Adrenal gland (tissue), 12 donors: Measurements from ENCODE around the gene SHCBP1L. TPM values are rescaled to one million over a fixed set of nuclear protein-coding genes. Genes with fewer than 3 reads are reported as not detected.

ENCODE experiments used
- DNase-seq, 7 donors: peaks; one replicate each; pipeline ENCODE4 v3.0.0-alpha.2; 2019 to 2020
- H3K27ac ChIP-seq, 5 donors: fragments of 200-600 bp; sonication (generic) in 4 of 5; 1 replicate in 3 of 5; 2 replicates in 2 of 5; pipeline versions ENCODE4 v1.5.1 to v1.8.0; 2016 to 2020; ENCODE audit warnings: mild to moderate bottlenecking in 1 of 5
- H3K27me3 ChIP-seq: fragments of 200-600 bp; 2 replicates; pipeline ENCODE4 v1.8.0; 2021
- H3K36me3 ChIP-seq, 2 donors: fragments of 200-600 bp; replicated peaks in 1 of 2; 1 replicate in 1 of 2; 2 replicates in 1 of 2; pipeline versions ENCODE4 v1.5.1 to v1.8.0; 2018 to 2022
- H3K4me1 ChIP-seq, 2 donors: fragments of 200-600 bp; replicated peaks in 1 of 2; 1 replicate in 1 of 2; 2 replicates in 1 of 2; pipeline versions ENCODE4 v1.5.1 to v1.8.0; 2018 to 2021
- H3K4me3 ChIP-seq, 4 donors: fragments of 200-600 bp; sonication (generic) in 3 of 4; one replicate each; pipeline ENCODE4 v1.5.1; 2016 to 2018
- H3K9me3 ChIP-seq, 3 donors: fragments of 200-600 bp; sonication (generic) in 1 of 3; replicated peaks in 1 of 3; 1 replicate in 2 of 3; 2 replicates in 1 of 3; pipeline versions ENCODE4 v1.5.1 to v1.8.0; 2016 to 2021
- POLR2A ChIP-seq, 2 donors: fragments of 450-650 bp; IDR thresholded peaks; one replicate each; pipeline ENCODE4 v1.6.1; 2017; ENCODE audit warnings: antibody characterized with exemption in 2 of 2, mild to moderate bottlenecking in 2 of 2, moderate library complexity in 1 of 2
- WGBS, 4 donors: extraction: QIAGEN DNeasy Blood & Tissue Kit in 2 of 4; methylation state at CpG; one replicate each; pipeline versions ENCODE4 v1.1.5 to v1.1.7; 2013 to 2017; 5-methylcytosine and 5-hydroxymethylcytosine counted together
- intact Hi-C, 2 donors: fragments of 100-400 bp; cut with DNase I; formaldehyde crosslinking; loops; one replicate each; pipeline versions ENCODE4 v1.14.1 to v1.15.0; 2022 to 2023
- polyA plus RNA-seq, 3 donors: library from polyadenylated mRNA; stranded (reverse); fragments of 200-250 nt in 2 of 3; fragments of 350-450 nt in 1 of 3; fragmentation: Illumina TruSeq in 1 of 3; extraction: RNeasy Lipid Tissue Mini Kit (QIAGEN cat#74804) in 1 of 3; gene quantifications; one replicate each; pipeline ENCODE4 v1.2.3, GENCODE V29; 2013 to 2014
- total RNA-seq, 9 donors: library from RNA; depleted of rRNA in 4 of 9; stranded (reverse); fragments of >200 nt in 4 of 9; fragments of 120-200 nt in 1 of 9; fragmentation: NEBNext Ultra II Directional in 1 of 9; extraction: Animal tissue kit (Norgen Biotek cat#: 25700) in 1 of 9; gene quantifications; one replicate each; pipeline versions ENCODE4 v1.1.0 to v1.2.4, GENCODE V29; 2013 to 2023
- TF ChIP-seq, protein P1 (sequence below), 6 experiments: fragments of 450-650 bp in 4 of 6; fragments of 200-600 bp in 2 of 6; sonication (generic) in 1 of 6; IDR thresholded peaks; 1 replicate in 5 of 6; 2 replicates in 1 of 6; pipeline versions ENCODE4 v1.5.1 to v1.8.0; 2016 to 2021; ENCODE audit warnings: antibody characterized with exemption in 6 of 6, mild to moderate bottlenecking in 2 of 6, moderate library complexity in 1 of 6
- donor health status: healthy with polysubstance abuse.
- donor health status: Bipolar disorder and iron deficiency.
- donor health status: DM: yes; HTN: yes; CAD: no.
- donor health status: DM: no; HTN: no; CAD: no.
- donor health status: DM: no; HTN: no; CAD: no.
- donor health status: DM: yes; HTN: yes; CAD: no.

Gene SHCBP1L
- total and polyA plus RNA-seq, 12 donors, result 0.06 TPM; not detected in 11

DNA sequence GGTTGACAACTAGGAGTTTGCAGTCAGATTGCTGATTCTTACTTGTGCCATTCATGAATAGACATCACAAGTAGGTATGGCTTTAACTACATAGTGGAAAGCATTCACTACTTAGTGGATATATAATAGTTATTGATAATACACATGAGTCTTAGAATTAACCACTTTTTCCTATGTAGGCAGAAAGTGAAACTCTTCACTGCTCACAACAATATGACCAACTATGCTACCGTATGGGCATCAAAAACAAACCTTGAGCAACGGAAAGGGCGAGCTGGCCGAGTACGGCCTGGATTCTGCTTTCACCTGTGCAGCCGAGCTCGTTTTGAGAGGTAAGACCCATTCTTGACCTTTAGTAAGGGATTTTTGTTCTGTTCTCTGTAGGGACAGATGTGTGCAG, 75.1 kb downstream of the SHCBP1L start:
- no peaks in the 10 kb centered on the region for H3K27me3 ChIP-seq
- no peaks in the 10 kb centered on the region for H3K9me3 ChIP-seq
- H3K36me3 ChIP-seq, result peaks cover 0 to 100% of the 10 kb centered on the region in 2 donors
- no peak overlapping the region for H3K27ac ChIP-seq
- 90 to 95% (median 92%) methylated on average over 7 of the region's 7 CpGs for WGBS, 4 donors
- TF ChIP-seq POLR2A (IDR thresholded peaks at IDR 0.05), result no peak
- intact Hi-C loops, result no loop called here
- DNase-seq, result no peak
- H3K4me3 ChIP-seq, result no peak overlapping the region
- no peaks in the 10 kb centered on the region for H3K4me1 ChIP-seq

DNA sequence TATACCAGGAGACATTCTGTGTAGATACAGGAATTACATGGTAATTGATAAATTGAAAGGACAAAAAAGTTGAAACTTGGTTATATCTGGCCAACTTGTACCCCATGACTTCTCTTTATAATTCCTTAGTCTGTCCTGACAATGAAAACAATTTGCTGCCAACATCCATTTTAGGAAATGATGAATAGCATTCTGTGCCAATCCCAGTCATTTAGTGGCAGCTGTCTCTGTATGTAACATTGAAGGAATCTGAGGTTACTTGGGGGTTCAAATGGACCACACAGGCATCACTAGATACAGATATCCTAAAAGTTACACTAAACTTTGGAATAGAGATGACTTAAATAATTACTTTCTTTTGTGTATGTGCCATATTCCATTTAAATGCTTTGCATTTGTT, 75.6 kb downstream of the SHCBP1L start:
- Histone ChIP-seq H3K4me3 (no peak overlapping the region), H3K27me3 (no peaks in the 10 kb centered on the region), H3K36me3 (peaks cover 0 to 100% of the 10 kb centered on the region in 2 donors), H3K27ac (no peak overlapping the region), H3K4me1 (no peaks in the 10 kb centered on the region), H3K9me3 (no peaks in the 10 kb centered on the region)
- intact Hi-C loops, result no loop called here
- TF ChIP-seq, protein P1, sequence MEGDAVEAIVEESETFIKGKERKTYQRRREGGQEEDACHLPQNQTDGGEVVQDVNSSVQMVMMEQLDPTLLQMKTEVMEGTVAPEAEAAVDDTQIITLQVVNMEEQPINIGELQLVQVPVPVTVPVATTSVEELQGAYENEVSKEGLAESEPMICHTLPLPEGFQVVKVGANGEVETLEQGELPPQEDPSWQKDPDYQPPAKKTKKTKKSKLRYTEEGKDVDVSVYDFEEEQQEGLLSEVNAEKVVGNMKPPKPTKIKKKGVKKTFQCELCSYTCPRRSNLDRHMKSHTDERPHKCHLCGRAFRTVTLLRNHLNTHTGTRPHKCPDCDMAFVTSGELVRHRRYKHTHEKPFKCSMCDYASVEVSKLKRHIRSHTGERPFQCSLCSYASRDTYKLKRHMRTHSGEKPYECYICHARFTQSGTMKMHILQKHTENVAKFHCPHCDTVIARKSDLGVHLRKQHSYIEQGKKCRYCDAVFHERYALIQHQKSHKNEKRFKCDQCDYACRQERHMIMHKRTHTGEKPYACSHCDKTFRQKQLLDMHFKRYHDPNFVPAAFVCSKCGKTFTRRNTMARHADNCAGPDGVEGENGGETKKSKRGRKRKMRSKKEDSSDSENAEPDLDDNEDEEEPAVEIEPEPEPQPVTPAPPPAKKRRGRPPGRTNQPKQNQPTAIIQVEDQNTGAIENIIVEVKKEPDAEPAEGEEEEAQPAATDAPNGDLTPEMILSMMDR (IDR thresholded peaks at IDR 0.05), result no peak
- no peak for TF ChIP-seq POLR2A (IDR thresholded peaks at IDR 0.05)
- DNase-seq, result no peak

DNA sequence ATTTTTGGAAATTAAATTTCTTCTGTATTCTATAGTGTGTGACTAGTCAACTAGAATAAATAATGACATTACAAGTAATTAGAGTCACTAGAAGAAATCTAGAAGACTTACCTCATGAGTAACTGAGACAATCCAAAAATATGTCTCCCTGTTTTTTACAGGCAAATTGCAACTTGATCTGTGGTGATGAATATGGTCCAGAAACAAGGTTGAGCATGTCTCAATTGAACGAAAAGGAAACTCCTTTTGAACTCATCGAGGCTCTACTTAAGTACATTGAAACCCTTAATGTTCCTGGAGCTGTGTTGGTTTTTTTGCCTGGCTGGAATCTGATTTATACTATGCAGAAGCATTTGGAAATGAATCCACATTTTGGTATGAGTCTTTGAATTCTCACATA, 77.1 kb downstream of the SHCBP1L start:
- DNase-seq, result no peak
- H3K9me3 ChIP-seq, result no peaks in the 10 kb centered on the region
- H3K27ac ChIP-seq, result no peak overlapping the region
- H3K4me1 ChIP-seq, result no peaks in the 10 kb centered on the region
- TF ChIP-seq, protein P1 (IDR thresholded peaks at IDR 0.05), result no peak
- no peak for TF ChIP-seq POLR2A (IDR thresholded peaks at IDR 0.05)
- no peak overlapping the region for H3K4me3 ChIP-seq
- peaks cover 0 to 99% of the 10 kb centered on the region in 2 donors for H3K36me3 ChIP-seq
- intact Hi-C loops, result no loop called here
- WGBS, 4 donors, result 92 to 100% (median 93%) methylated on average over 2 of the region's 2 CpGs
- no peaks in the 10 kb centered on the region for H3K27me3 ChIP-seq

DNA sequence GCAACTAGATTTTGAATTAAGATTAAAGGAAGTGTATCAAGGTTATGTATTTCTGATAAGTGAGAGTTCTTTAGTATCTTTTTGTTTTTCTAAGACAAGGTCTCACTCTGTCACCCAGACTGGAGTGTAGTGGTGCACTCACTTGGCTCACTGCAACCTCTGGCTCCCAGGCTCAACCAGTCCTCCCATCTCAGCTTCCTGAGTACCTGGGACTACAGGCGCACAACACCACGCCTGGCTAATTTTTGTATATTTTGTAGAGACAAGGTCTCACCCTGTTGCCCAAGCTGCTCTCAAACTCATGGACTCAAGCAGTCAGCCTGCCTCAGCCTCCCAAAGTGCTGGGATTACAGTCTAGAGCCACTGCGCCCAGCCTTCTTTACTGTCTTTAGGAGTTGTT, 80.1 kb downstream of the SHCBP1L start:
- H3K27ac ChIP-seq, result no peak overlapping the region
- peaks cover 0 to 99% of the 10 kb centered on the region in 2 donors for H3K36me3 ChIP-seq
- H3K9me3 ChIP-seq, result no peaks in the 10 kb centered on the region
- intact Hi-C loops, result no loop called here
- 92 to 93% (median 93%) methylated on average over 3 of the region's 3 CpGs for WGBS, 4 donors
- no peaks in the 10 kb centered on the region for H3K27me3 ChIP-seq
- DNase-seq, result no peak
- TF ChIP-seq POLR2A (IDR thresholded peaks at IDR 0.05), result no peak
- TF ChIP-seq, protein P1 (IDR thresholded peaks at IDR 0.05), result no peak
- H3K4me3 ChIP-seq, result no peak overlapping the region
- no peaks in the 10 kb centered on the region for H3K4me1 ChIP-seq

DNA sequence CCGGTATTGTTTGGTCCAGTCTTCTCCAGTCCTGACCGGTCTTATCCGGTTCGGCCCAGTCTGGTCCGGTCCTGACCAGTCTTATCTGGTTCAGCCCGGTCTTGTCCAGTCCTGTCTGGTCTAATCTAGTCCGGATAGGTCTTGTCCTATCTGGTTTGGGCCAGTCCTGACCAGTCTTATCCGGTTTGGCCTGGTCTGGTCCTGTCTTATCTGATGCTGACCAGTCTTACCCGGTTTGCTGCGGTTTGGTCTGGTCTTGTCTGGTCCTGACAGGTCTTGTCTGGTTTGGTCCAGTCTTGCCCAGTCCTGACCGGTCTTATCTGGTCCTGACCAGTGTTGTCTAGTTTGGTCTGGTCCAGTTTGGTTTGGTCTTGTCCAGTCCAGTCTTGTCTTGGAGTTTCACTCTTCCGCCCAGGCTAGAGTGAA, 83.7 kb downstream of the SHCBP1L start:
- H3K27me3 ChIP-seq, result no peaks in the 10 kb centered on the region
- no peak overlapping the region for H3K27ac ChIP-seq
- intact Hi-C loops, result loop anchor here in 1 of 2 donors (10.0 kb wide), 1 partner anchor 256 kb away; no protein-coding TSS in a partner anchor
- DNase-seq, result no peak
- 97 to 98% (median 98%) methylated on average over 12 of the region's 12 CpGs for WGBS, 4 donors
- no peaks in the 10 kb centered on the region for H3K4me1 ChIP-seq
- H3K9me3 ChIP-seq, result no peaks in the 10 kb centered on the region
- H3K4me3 ChIP-seq, result no peak overlapping the region
- TF ChIP-seq, protein P1 (IDR thresholded peaks at IDR 0.05), result no peak
- no peak for TF ChIP-seq POLR2A (IDR thresholded peaks at IDR 0.05)
- peaks cover 0 to 99% of the 10 kb centered on the region in 2 donors for H3K36me3 ChIP-seq
